Heart right ventricle (tissue), 16 donors: ENCODE data around the gene ADCY5. TPM values are rescaled to one million over a fixed set of nuclear protein-coding genes. Genes with fewer than 3 reads are reported as not detected.

Source experiments
- ATAC-seq, 8 donors: fragments of 200-7000 bp; cut with Tn5 transposase; one replicate each; pipeline ENCODE4 v1.9.1; 2020; ENCODE audit warnings: mild to moderate bottlenecking in 8 of 8, moderate library complexity in 8 of 8, moderate number of reproducible peaks in 1 of 8
- DNase-seq, 2 donors: peaks; one replicate each; pipeline ENCODE4 v3.0.0-alpha.2; 2020
- H3K27ac ChIP-seq, 10 donors: fragments of 200-600 bp; sonication (generic) in 2 of 10; one replicate each; pipeline versions ENCODE4 v1.5.0 to v1.8.0; 2020 to 2022; ENCODE audit warnings: mild to moderate bottlenecking in 3 of 10
- H3K27me3 ChIP-seq, 7 donors: fragments of 200-600 bp; one replicate each; pipeline ENCODE4 v1.8.0; 2021 to 2022; ENCODE audit warnings: mild to moderate bottlenecking in 2 of 7
- H3K36me3 ChIP-seq, 9 donors: fragments of 200-600 bp; sonication (generic) in 1 of 9; one replicate each; pipeline versions ENCODE4 v1.5.0 to v1.8.0; 2020 to 2022; ENCODE audit warnings: mild to moderate bottlenecking in 2 of 9
- H3K4me1 ChIP-seq, 9 donors: fragments of 200-600 bp; sonication (generic) in 1 of 9; one replicate each; pipeline versions ENCODE4 v1.5.0 to v1.8.0; 2020 to 2022; ENCODE audit warnings: mild to moderate bottlenecking in 4 of 9
- H3K4me3 ChIP-seq, 10 donors: fragments of 200-600 bp; sonication (generic) in 2 of 10; one replicate each; pipeline versions ENCODE4 v1.5.0 to v1.8.0; 2020 to 2022; ENCODE audit warnings: mild to moderate bottlenecking in 7 of 10, moderate library complexity in 2 of 10
- H3K9me3 ChIP-seq, 11 donors: fragments of 200-600 bp in 10 of 11; sonication (generic) in 2 of 11; one replicate each; pipeline versions ENCODE4 v1.5.0 to v1.8.0; 2013 to 2022; ENCODE audit warnings: mild to moderate bottlenecking in 2 of 11, control low read depth in 1 of 11, moderate library complexity in 1 of 11
- CTCF ChIP-seq, 9 donors: fragments of 200-600 bp; sonication (generic) in 2 of 9; IDR thresholded peaks; one replicate each; pipeline versions ENCODE4 v1.5.0 to v1.8.0; 2021 to 2022; ENCODE audit warnings: antibody characterized with exemption in 9 of 9, mild to moderate bottlenecking in 5 of 9, moderate library complexity in 1 of 9
- WGBS, 2 donors: extraction: QIAGEN DNeasy Blood & Tissue Kit; methylation state at CpG; one replicate each; pipeline ENCODE4 v1.1.7; 2013; ENCODE audit warnings: inconsistent platforms in 1 of 2; 5-methylcytosine and 5-hydroxymethylcytosine counted together
- intact Hi-C, 10 donors: fragments of 100-400 bp; cut with DNase I; formaldehyde crosslinking; loops; one replicate each; pipeline versions ENCODE4 v1.11.1 to v1.14.2; 2022
- polyA plus RNA-seq, 2 donors: library from polyadenylated mRNA; stranded (reverse); fragments of 200-250 nt; gene quantifications; one replicate each; pipeline ENCODE4 v1.2.3, GENCODE V29; 2013
- total RNA-seq, 10 donors: library from RNA; stranded (reverse); fragmentation: NEBNext Ultra II Directional in 3 of 10; extraction: Animal tissue kit (Norgen Biotek cat#: 25700) in 3 of 10; gene quantifications; one replicate each; pipeline versions ENCODE4 v1.2.1 to v1.2.4, GENCODE V29; 2021 to 2023
- donor health status: Arrhythmogenic right ventricular cardiomyopathy.
- donor health status: ischemic (EF 13 %, LVEDD 7.1; RV severe dilation, severe dysfunction).
- donor health status: healthy with polysubstance abuse.
- donor health status: DM: no; HTN: yes; CAD: no.
- donor health status: DM: no; HTN: no; CAD: no.
- donor health status: ischemic (EF 25% LVEDD 6.9; RV normal size, moderate dysfunction).
- donor health status: ischemic (EF 25% LVEDD 5.7; RV mildly dilated, moderate dysfunction).
- donor health status: healthy.
- donor health status: DM: yes; HTN: yes; CAD: no.
- donor health status: Ischemic cardiomyopathy.
- donor health status: ischemic (EF 35%, LVEDD 5.7; RV mildly dilated, moderate dysfunction).
- donor health status: nonischemic (EF 11% LVEDD 7.7; RV severe dilation, severe dysfunction).
- donor health status: DM: yes; HTN: yes; CAD: no.
- donor health status: PGD.
- donor health status: ischemic (EF 29% LVEDD 5.4; RV normal size, mild dysfunction).
- donor health status: nonischemic (EF 23%, LVEDD 6.1; RV moderate dilation, normal function).

Gene ADCY5
- total and polyA plus RNA-seq, 12 donors = 37.2 to 245 (median 198) TPM

- TF ChIP-seq CTCF (IDR thresholded peaks at IDR 0.05) = peak in 1 of 9 donors; percentile 17
- no peak overlapping the region for H3K4me3 ChIP-seq
- peaks cover 20 to 97% (median 77%) of the 10 kb centered on the region in 9 donors for H3K4me1 ChIP-seq
- H3K27me3 ChIP-seq = no peaks in the 10 kb centered on the region
- intact Hi-C loops = loop anchor here in 1 of 10 donors (5.0 kb wide), 1 partner anchor 33 kb away; no protein-coding TSS in a partner anchor
- ATAC-seq (peak in 7 of 8 donors; percentile 9 to 64 (median 50)), DNase-seq (peak in 1 of 2 donors; percentile 48)
- no peaks in the 10 kb centered on the region for H3K9me3 ChIP-seq
- H3K27ac ChIP-seq = peak overlapping the region; percentile 47 to 95 (median 84)
- no peaks in the 10 kb centered on the region for H3K36me3 ChIP-seq
- WGBS, 2 donors = 54 to 62% methylated on average over 13 of the region's 13 CpGs
Observed at GRCh38 chr3:123375014-123375940, 73.6 kb downstream of the ADCY5 start.

GRCh38 chr3:123374016-123374415 is 74.9 kb downstream of the ADCY5 start:
- no peak for TF ChIP-seq CTCF (IDR thresholded peaks at IDR 0.05)
- WGBS, 2 donors = 53 to 58% methylated on average over 2 of the region's 2 CpGs
- intact Hi-C loops = loop anchor here in 2 of 10 donors (5.0 kb wide), 3 partner anchors 37 to 73 kb away; partner anchors contain the start of gene ADCY5 (in 1 of the 2)
- Histone ChIP-seq H3K27ac (peak overlapping the region; percentile 47 to 95 (median 84)), H3K27me3 (no peaks in the 10 kb centered on the region), H3K4me3 (no peak overlapping the region), H3K4me1 (peaks cover 20 to 97% (median 74%) of the 10 kb centered on the region in 9 donors), H3K36me3 (peaks cover 0 to 3% (median 0%) of the 10 kb centered on the region in 9 donors), H3K9me3 (peaks cover 0 to 5% (median 0%) of the 10 kb centered on the region in 11 donors)
- no peak for DNase-seq
- peak in 1 of 8 donors; percentile 10 for ATAC-seq

- intact Hi-C loops = loop anchor here in 3 of 10 donors (2.0 to 5.0 kb wide), 4 partner anchors 21 to 74 kb away; partner anchors contain the start of gene ADCY5 (in 1 of the 3)
- Histone ChIP-seq H3K36me3 (peaks cover 0 to 4% (median 0%) of the 10 kb centered on the region in 9 donors), H3K4me1 (peaks cover 20 to 95% (median 74%) of the 10 kb centered on the region in 9 donors), H3K4me3 (no peak overlapping the region), H3K27ac (peak overlapping the region; percentile 67 to 95 (median 84)), H3K27me3 (no peaks in the 10 kb centered on the region), H3K9me3 (peaks cover 0 to 9% (median 0%) of the 10 kb centered on the region in 11 donors)
- 24 to 36% methylated on average over 13 of the region's 13 CpGs for WGBS, 2 donors
- ATAC-seq (peak; percentile 70 to 91 (median 81)), DNase-seq (peak; percentile 62 to 78)
- no peak for TF ChIP-seq CTCF (IDR thresholded peaks at IDR 0.05)
Observed at GRCh38 chr3:123373474-123373987, 75.4 kb downstream of the ADCY5 start.
